ENCODE data around the gene TBXAS1.
A peak's percentile ranks its signal among the peaks of the same experiment; 100 is the strongest.
"Not testable (repeated sequence)": the region's sequence is repeated elsewhere in the genome, so short reads cannot be mapped to it uniquely, and the experiment has no call there.

The TBXAS1 gene

DNA sequence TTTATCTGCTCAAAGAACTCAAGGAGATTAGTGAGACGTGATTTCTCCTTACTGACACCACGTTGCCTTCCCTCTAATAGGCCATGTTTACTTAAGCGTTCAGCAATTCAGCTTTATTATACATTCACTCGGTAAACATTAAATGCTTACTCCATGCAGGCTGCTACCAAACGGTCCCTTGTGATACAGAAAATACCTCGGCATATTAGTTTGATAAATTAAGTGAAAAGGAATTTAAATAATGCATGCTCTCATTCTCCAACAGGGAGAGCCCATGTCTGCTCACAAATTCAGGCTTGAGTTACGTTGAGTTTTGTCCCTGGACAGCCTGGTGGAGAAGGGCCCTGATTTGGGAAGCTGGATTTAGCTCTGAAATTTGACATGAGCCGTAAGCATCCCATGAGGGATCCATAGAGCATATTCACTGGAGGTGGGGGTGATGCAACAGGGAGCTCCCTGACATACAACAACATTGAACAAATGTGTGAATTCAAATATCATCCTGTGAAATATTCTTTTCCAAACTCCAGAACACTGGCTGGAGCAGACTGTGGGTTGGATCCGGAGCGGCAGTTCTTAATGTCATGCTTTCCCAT, 86.3 kb downstream of the TBXAS1 start:
- no peak for DNase-seq (ENCODE audit: low read depth)

DNA sequence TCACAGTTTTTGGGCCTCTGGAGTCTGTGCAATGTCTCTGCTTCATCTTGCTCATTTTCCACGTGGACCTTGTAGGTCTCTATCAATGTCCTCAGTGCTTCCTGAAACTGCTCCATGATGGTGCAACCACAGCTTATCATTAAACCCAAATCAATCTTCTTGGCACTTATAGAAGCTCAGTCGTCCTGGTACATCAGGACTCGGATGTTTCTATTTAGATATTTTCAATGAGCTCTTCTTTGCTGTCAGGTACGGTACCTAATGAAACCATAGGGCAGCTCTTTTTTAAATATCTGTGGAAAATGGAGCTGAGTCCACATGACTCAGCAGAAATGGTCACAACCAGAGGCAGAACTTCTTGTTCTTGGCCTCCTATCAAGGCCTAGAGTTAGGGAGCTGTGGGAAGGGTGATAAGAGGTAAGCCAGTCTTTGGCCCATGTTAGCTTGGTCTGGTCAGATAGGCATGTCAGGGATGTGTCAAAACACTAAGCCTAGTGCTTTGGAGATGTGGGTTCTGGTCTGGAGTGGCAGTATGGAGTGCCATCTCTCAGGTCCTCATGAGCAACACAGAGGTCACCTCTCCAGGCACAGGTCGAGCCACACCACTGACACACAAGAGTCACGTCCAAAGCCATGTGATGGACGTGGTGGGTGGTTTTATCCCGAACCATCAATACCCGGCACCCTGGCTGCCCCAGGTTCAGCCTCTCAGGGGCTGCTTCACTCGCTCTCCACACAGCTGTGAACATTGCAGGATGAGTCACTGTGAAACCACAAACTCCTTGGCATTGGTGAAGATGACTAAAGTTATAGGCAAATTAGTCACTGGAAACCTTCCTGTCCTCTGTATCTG, 87.0 kb downstream of the TBXAS1 start:
- peak; percentile 48 for DNase-seq (ENCODE audit: low read depth)

DNA sequence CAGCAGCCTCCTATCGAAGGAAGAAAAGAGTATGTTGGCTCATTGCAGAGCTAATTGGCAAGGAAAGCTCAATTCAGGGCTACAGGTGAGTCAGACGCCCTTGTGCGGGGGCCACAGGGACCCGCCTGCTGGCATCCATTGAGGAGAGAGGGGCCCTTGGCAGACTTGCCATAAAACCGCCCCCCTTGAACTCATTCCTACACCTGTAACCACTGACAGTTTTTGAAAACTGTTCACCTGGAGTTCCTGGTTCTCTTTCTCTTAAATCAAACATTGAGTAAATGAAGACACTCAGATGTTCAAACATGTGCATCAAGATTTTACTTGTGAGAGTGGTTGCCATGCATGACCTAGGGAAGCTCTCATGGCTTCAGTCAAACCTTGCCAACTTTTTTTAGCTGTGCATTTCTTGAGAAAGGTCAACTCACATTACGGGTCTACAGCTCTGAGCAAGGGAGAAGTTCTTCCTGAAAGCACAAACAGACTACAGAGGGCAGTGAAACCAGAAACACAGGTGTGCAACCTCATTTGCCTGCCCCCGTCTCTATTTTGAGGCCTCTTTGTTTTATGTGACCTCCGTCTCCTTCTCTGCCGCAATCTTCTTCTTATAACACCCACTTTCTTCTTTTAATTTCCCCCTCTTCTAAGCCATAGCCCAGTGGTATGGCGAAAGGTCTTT, 87.8 kb downstream of the TBXAS1 start:
- no peak for DNase-seq (ENCODE audit: low read depth)

DNA sequence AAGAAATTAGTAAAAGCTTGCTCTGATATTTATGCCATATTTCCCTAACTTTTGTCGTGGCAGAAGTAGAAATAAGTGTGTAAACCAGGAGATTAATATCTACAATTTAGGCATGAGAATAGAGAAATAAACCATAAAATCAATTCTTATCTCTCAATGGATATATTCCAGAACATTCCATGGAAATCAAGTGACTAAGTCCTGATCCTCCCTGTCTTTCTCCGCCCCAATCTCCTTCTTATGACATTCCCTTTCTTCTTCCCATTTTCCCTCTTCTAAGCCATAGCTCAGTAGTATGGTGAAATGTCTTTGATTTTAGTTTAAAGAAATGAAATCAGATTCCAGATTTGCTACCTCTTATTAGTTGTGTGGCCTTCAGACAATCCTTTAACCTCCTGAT, 88.8 kb downstream of the TBXAS1 start:
- no peak for DNase-seq (ENCODE audit: low read depth)

GRCh38 chr7:139918480-139918879, 89.4 kb downstream of the TBXAS1 start:
- no peak for DNase-seq (ENCODE audit: low read depth)

DNA sequence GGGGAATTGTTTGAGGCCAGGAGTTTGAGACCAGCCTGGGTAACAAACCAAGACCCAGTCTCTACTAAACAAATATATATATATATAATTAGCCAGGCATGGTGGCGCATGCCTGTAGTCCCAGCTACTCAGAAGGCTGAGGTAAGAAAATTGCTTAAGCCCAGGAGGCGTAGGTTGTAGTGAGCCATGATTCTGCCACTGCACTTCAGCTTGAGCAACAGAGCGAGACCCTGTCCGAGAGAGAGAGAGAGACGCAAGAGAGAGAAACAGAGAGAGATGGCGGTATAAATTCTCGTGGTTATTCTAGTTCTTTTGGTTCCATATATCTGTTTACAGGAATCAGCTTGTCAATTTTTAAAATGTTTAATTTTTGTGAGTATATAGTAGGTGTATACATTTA, 94.0 kb downstream of the TBXAS1 start:
- DNase-seq (ENCODE audit: low read depth): no peak

DNA sequence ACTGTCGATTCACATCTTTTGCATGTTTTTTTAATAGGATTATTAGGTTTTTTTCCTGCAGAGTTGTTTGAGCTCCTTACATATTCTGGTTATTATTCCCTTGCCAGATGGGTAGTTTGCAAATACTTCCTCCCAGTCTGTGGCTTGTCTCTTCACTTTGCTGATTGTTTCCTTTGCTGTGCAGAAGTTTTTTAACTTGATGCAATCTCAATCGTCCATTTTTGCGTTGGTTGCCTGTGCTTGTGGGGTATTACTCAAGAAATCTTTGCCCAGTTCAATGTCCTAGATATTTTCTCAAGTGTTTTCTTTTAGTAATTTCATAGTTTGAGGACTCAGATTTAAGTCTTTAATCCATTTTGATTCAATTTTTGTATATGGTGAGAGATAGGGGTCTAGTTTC, 95.4 kb downstream of the TBXAS1 start:
- no peak for DNase-seq (ENCODE audit: low read depth)

DNA sequence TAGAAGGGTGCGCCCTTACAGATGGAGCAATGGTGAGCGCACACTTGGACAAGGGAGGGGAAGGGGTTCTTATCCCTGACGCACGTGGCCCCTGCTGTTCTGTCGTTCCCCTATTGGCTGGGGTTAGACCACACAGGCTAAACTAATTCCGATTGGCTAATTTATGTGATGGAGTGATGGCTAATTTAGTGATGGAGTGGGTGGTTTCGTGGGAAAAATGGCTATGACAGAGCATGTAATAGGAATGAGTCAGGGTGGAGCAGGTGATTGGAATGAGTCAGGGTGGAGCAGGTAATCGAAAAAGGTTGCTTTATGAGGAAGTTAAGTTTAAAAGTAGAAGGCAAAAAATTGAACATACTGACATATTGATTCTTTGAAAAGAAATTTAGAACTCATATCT, 100.2 kb downstream of the TBXAS1 start:
- DNase-seq (ENCODE audit: low read depth): not testable (repeated sequence)

DNA sequence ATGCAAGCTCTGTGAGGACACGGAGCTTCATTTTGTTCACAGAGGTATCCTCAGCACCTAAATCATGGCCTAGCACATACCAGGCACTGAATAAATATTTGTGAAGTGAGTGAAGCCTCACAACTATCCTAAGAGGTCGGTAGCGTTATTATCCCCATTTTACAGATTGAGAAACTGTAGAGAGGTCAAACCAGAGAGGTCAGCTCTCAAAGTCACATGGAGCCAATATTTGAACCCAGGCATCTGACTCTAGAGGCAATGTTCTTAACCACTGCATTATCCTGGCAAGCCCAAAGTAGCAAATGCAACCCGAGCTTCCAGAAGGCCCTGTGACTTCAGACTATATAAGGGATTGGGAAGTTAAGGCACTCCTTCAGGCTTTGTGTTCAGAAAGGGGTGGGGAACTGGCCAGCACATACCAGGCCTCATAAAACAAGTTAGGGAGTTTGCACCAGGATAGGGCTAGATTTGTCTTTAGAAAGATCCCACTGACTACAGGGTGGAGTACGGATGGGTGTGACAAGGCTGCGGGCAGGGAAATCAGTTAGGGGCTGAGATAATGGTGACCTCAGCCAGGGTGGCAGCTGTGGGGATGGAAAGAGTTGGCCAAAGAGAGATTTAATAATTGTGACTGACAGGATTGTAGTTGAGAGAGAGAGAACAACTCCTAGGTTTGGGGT, 101.4 kb downstream of the TBXAS1 start:
- no peak for DNase-seq (ENCODE audit: low read depth)

GRCh38 chr7:139931190-139931934, 102.3 kb downstream of the TBXAS1 start:
- no peak for DNase-seq (ENCODE audit: low read depth)

DNA sequence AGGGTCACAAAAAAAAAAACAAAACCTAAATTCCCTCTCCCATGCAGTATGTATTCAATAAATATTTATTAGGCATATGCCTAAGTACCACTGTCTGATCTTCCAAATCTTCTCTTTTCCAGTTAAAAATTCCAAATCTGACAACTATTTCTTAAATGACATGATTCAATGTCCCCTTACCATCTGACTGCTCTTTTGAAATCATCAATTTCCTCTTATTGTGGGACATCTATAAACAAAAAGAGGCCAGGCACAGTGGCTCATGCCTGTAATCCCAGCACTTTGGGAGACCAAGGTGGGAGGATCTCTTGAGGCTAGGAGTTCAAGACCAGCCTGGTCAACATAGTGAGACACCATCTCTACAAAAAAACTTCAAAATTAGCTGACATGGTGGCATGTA, 103.5 kb downstream of the TBXAS1 start:
- DNase-seq (ENCODE audit: low read depth): no peak

DNA sequence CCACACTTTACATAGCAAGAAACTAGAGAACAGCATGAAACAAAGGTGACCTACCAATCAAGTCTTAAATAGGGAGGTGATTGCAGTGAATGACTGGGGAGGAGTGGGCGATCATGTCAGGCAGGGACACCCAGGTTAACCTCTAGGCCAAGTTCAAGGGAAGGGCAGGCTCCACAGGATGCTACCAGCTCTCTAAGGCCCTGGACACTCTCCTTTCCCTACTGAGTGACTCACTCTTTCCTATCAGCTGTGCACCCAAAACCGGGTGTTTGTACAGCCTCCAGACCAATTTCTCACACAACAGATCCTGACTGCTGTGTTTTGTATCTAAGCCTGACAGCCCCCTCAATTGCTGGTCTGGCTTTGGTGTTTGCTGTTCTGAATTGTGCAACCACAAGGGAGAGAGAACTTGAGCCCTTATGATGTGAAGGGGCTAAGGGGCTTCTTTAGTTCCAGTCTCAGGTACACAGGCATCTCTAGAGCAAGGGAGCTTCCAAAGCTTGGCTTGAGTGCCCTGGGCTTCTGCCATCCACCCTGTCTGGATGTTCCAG, 107.8 kb downstream of the TBXAS1 start:
- DNase-seq (ENCODE audit: low read depth): no peak

GRCh38 chr7:139937715-139938114, 108.7 kb downstream of the TBXAS1 start:
- DNase-seq (ENCODE audit: low read depth): no peak

DNA sequence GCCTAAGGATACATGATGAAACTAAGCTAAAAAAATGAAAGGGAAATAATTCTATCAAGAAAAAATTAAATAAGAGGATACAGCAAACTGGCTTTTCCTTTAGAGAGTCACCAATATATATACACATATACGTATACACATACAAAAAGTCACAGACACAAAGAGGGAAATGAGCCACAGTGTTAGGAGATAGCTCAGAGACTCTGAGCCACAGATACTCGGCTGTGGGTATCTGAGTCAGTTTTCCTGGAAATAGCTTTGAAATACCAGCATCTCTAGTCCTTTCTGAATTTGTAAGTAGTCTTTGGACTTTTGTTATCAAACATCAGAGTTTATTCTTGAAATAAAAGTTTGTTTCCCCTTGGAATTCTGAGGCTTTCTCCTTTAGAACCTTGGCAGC, 111.8 kb downstream of the TBXAS1 start:
- DNase-seq (ENCODE audit: low read depth): no peak

GRCh38 chr7:139941421-139941820, 112.4 kb downstream of the TBXAS1 start:
- no peak for DNase-seq (ENCODE audit: low read depth)

- DNase-seq (ENCODE audit: low read depth): no peak
Measured at GRCh38 chr7:139941866-139942265, 112.8 kb downstream of the TBXAS1 start.

DNA sequence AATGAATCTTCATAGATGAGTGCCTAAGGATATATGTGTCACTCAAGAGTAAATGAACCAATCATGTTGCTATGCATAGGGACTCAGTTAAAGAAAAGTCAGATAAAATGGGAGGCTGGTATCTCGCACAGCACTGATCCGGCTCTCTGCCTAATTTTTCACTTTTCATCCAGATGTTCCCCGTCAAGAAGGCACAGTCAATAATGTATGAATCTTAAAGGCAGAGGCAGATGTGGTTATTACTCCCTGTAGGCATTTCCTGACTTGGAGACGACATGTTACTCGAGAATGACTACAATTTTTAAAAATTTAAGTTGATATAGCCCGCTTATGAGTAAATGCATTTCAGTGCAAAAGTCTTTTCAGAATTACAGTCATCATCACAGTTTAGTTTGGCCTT, 113.6 kb downstream of the TBXAS1 start:
- DNase-seq (ENCODE audit: low read depth): no peak

DNA sequence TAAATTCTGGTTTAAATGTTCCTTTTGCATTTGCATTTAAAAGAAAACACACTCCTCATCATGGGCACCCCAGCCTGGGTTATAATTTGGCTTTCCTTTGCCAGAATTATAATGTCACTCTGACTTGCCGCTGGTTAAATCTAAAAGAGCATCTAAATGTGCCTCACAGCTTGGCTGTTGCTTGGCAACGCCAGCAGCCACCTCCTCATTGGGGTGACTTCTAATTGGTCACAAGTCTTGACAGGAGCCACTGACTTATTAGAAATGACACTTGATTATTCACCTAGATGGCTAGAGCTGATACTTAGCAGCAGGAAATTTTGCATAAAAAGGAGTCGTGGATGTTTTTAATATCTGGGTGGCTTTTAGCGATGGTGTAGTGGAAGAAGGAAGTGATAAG, 114.3 kb downstream of the TBXAS1 start:
- no peak for DNase-seq (ENCODE audit: low read depth)

GRCh38 chr7:139944248-139944647, 115.2 kb downstream of the TBXAS1 start:
- no peak for DNase-seq (ENCODE audit: low read depth)

GRCh38 chr7:139946533-139946932, 117.5 kb downstream of the TBXAS1 start:
- no peak for DNase-seq (ENCODE audit: low read depth)

- no peak for DNase-seq (ENCODE audit: low read depth)
Measured at GRCh38 chr7:139947021-139947420, 118.0 kb downstream of the TBXAS1 start.

DNA sequence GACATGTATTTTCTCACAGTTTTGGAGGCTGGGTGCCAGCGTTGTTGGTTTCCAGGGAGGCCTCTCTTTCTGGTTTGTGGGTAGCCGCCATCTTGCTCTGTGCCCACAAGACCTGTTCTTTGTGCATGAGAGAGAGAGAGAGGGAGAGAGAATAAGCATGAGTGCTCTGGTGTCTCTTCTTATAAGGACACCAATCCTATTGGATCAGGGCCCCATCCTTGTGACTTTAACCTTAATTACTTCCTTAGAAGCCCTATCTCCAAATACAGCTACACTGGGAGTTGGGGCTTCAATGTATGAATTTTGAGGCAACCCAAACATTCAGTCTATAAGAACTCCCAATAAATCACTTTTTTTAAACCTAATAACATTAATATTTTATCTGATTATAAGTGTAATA, 119.1 kb downstream of the TBXAS1 start:
- DNase-seq (ENCODE audit: low read depth): no peak

Data from activated T-helper 9 cell treated with anti-CD3 and anti-CD28 coated beads, Interleukin-2, amount 50 U/mL, for 16 hours (primary cell).